DOHH2 (cell line): Measurements from ENCODE around the gene PDE4D.

Source experiments
- H3F3A ChIP-seq: fragments of 200-600 bp; sonication (generic), shearing (Covaris generic); 2 replicates; pipeline ENCODE4 v1.6.0; 2016; ENCODE audit warnings: antibody characterized with exemption, mild to moderate bottlenecking; ENCODE audit not compliant: control insufficient read depth, insufficient read depth
- H3K27ac ChIP-seq: fragments of 200-600 bp; sonication (generic); 2 replicates; pipeline ENCODE4 v1.5.1; 2014; ENCODE audit warnings: low read depth, mild to moderate bottlenecking, low read length, moderate library complexity
- H3K27me3 ChIP-seq: fragments of 200-600 bp; sonication (generic); 2 replicates; pipeline ENCODE4 v1.6.1; 2014; ENCODE audit warnings: mild to moderate bottlenecking, low read length, mixed read lengths; ENCODE audit not compliant: control insufficient read depth
- H3K36me3 ChIP-seq: fragments of 200-600 bp; sonication (generic); 2 replicates; pipeline ENCODE4 v1.6.1; 2014; ENCODE audit warnings: mild to moderate bottlenecking, low read length, moderate library complexity, mixed read lengths; ENCODE audit not compliant: control insufficient read depth
- H3K4me1 ChIP-seq: fragments of 200-600 bp; sonication (generic); 2 replicates; pipeline ENCODE4 v1.6.1; 2014; ENCODE audit warnings: mild to moderate bottlenecking, low read length, mixed read lengths; ENCODE audit not compliant: control insufficient read depth
- H3K4me2 ChIP-seq: fragments of 200-600 bp; sonication (generic); 2 replicates; pipeline ENCODE4 v1.6.0; 2014; ENCODE audit warnings: mild to moderate bottlenecking, low read length, moderate library complexity
- H3K4me3 ChIP-seq: fragments of 200-600 bp; sonication (generic); 2 replicates; pipeline ENCODE4 v1.5.1; 2014; ENCODE audit warnings: mild to moderate bottlenecking, low read length, mixed read lengths
- H3K79me2 ChIP-seq: fragments of 200-600 bp; sonication (generic); 2 replicates; pipeline ENCODE4 v1.6.1; 2014; ENCODE audit warnings: mild to moderate bottlenecking, low read length, mixed read lengths; ENCODE audit not compliant: control insufficient read depth
- H3K9me2 ChIP-seq: fragments of 200-600 bp; sonication (generic); replicated peaks from 2 replicates; pipeline ENCODE4 v1.6.1; 2014; ENCODE audit warnings: mild to moderate bottlenecking, low read length, mixed read lengths; ENCODE audit not compliant: control insufficient read depth
- H3K9me3 ChIP-seq: fragments of 200-600 bp; sonication (generic); 2 replicates; pipeline ENCODE4 v1.6.1; 2014; ENCODE audit warnings: antibody characterized with exemption, low read length, mixed read lengths; ENCODE audit not compliant: control insufficient read depth, insufficient read depth
- H4K20me1 ChIP-seq: fragments of 200-600 bp; sonication (generic); 2 replicates; pipeline ENCODE4 v1.6.0; 2014; ENCODE audit warnings: low read depth, mild to moderate bottlenecking, antibody characterized with exemption, low read length, moderate library complexity; ENCODE audit not compliant: control insufficient read depth, insufficient read depth
- CTCF ChIP-seq: fragments of 200-600 bp; sonication (generic); IDR thresholded peaks from one replicate; pipeline ENCODE4 v1.5.1; 2014; ENCODE audit warnings: antibody characterized with exemption, mild to moderate bottlenecking, low read depth, low read length; ENCODE audit not compliant: poor library complexity, severe bottlenecking
- EZH2phosphoT487 ChIP-seq: fragments of 200-600 bp; sonication (generic); IDR thresholded peaks from 2 replicates; pipeline ENCODE4 v1.6.1; 2017; ENCODE audit warnings: borderline replicate concordance, mild to moderate bottlenecking, antibody characterized with exemption, low read length, moderate library complexity, mixed read lengths

PDE4D gene

GRCh38 chr5:59104400-59105127 lies 789.0 kb downstream of the PDE4D start:
- Histone ChIP-seq H3K4me1 (no peaks in the 10 kb centered on the region), H3K9me2 (no peaks in the 10 kb centered on the region), H4K20me1 (no peaks in the 10 kb centered on the region), H3K27ac (no peak overlapping the region), H3K79me2 (no peaks in the 10 kb centered on the region), H3F3A (no peaks in the 10 kb centered on the region), H3K4me2 (no peak overlapping the region), H3K36me3 (no peaks in the 10 kb centered on the region), H3K27me3 (no peaks in the 10 kb centered on the region), H3K9me3 (no peaks in the 10 kb centered on the region), H3K4me3 (no peak overlapping the region)
- no peak for TF ChIP-seq EZH2phosphoT487
- TF ChIP-seq CTCF, result no peak

GRCh38 chr5:59103303-59103702 lies 790.2 kb downstream of the PDE4D start:
- Histone ChIP-seq H3K36me3 (no peaks in the 10 kb centered on the region), H3F3A (no peaks in the 10 kb centered on the region), H3K4me1 (no peaks in the 10 kb centered on the region), H4K20me1 (no peaks in the 10 kb centered on the region), H3K27ac (no peak overlapping the region), H3K9me2 (no peaks in the 10 kb centered on the region), H3K27me3 (no peaks in the 10 kb centered on the region), H3K9me3 (no peaks in the 10 kb centered on the region), H3K79me2 (no peaks in the 10 kb centered on the region), H3K4me3 (no peak overlapping the region), H3K4me2 (no peak overlapping the region)
- no peak for TF ChIP-seq EZH2phosphoT487
- no peak for TF ChIP-seq CTCF

GRCh38 chr5:59102437-59102836 lies 791.1 kb downstream of the PDE4D start:
- no peaks in the 10 kb centered on the region for H3K27me3 ChIP-seq
- no peaks in the 10 kb centered on the region for H4K20me1 ChIP-seq

More at GRCh38 chr5:59102437-59102836, 791.1 kb downstream of the PDE4D start:
- no peaks in the 10 kb centered on the region for H3K9me2 ChIP-seq
- no peaks in the 10 kb centered on the region for H3K36me3 ChIP-seq
- no peaks in the 10 kb centered on the region for H3K4me1 ChIP-seq
- H3K79me2 ChIP-seq, result no peaks in the 10 kb centered on the region
- no peak overlapping the region for H3K4me3 ChIP-seq
- H3K9me3 ChIP-seq, result no peaks in the 10 kb centered on the region
- H3K4me2 ChIP-seq, result no peak overlapping the region
- TF ChIP-seq CTCF (no peak), EZH2phosphoT487 (no peak)
- no peak overlapping the region for H3K27ac ChIP-seq
- no peaks in the 10 kb centered on the region for H3F3A ChIP-seq
